ENCODE results near the gene PRDM4. TPM values are rescaled to one million over a fixed set of nuclear protein-coding genes. Genes with fewer than 3 reads are reported as not detected.

Gene PRDM4
- total and polyA plus RNA-seq, 2 of the 4 experiments (the other 2 are of a cell fraction), result 20.1 to 26.7 TPM

DNA sequence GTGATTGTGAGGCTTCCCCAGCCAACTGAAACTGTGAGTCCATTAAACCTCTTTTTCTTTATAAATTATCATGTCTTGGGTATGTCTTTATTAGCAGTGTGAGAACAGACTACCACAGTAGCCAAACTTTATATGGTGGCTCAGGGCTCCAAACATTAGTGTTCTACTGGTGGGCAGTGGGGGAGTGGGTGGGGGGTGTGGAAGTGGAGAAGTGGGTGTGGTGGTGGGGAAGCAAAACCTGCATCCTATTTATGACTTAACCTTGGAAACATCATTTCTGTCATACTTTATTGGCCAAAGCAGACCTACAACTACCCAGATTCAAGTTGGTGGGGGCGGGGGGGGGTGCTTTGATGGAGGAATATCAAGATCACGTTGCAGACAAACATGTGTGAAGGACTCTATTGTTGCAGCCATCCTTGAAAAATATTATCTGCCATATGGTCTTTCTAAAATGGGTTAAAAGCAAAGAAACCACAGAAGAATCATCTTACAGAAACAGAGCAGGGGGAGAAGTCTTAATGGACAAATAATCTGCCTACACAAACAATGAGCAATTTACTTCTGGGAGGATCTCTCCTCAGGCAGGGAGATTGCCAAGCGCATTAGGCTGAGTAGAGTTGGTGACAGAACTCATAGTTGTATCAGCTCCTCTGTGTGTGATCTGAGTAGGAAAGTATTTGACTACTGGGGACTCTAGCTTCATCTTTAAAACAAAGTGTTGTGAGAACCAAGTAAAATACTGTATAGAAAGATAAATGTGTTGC lies 76.7 kb downstream of the PRDM4 start (continued):
- TF ChIP-seq RCOR1 (IDR thresholded peaks at IDR 0.05; ENCODE audit: insufficient replicate concordance, low read length), result no peak

Other genes starting within 250 kb of the PRDM4 start
- gene PWP1, start 75.3 kb downstream of the PRDM4 start, total RNA-seq (2012; rRNA removed), result 179 and 341 TPM in 2 replicates
- 97.7 and 143 TPM in 2 replicates for gene PWP1, start 75.3 kb downstream of the PRDM4 start, polyA plus RNA-seq (2012; rRNA removed)
- not detected in 2 replicates for gene ASCL4, start 13.6 kb upstream of the PRDM4 start, total RNA-seq (2012; rRNA removed)
- gene ASCL4, start 13.6 kb upstream of the PRDM4 start, polyA plus RNA-seq (2012; rRNA removed), result not detected in 2 replicates